ENCODE results near the gene LIPC. TPM values are rescaled to one million over a fixed set of nuclear protein-coding genes. Genes with fewer than 3 reads are reported as not detected.
A peak's percentile ranks its signal among the peaks of the same experiment; 100 is the strongest.

The LIPC gene
- total RNA-seq, 2 donors from 2014 or later, result 0.69 to 1.5 TPM

- Mint-ChIP-seq H3K4me1 (ENCODE audit: low read depth in 2 of 2) (peaks cover 34 to 53% of the 10 kb centered on the region in 2 donors), H3K36me3 (no peaks in the 10 kb centered on the region), H3K4me3 (no peak overlapping the region), H3K27ac (peak overlapping the region; percentile 23 to 35), H3K9me3 (no peaks in the 10 kb centered on the region), H3K27me3 (no peaks in the 10 kb centered on the region)
- DNase-seq (ENCODE audit: low spot score) (no peak), ATAC-seq (no peak)
Measured at GRCh38 chr15:58522391-58522790, 90.6 kb downstream of the LIPC start.

GRCh38 chr15:58522865-58523264 lies 91.1 kb downstream of the LIPC start:
- no peaks in the 10 kb centered on the region for H3K36me3 Mint-ChIP-seq
- H3K27me3 Mint-ChIP-seq, result no peaks in the 10 kb centered on the region
- H3K27ac Mint-ChIP-seq, result peak overlapping the region; percentile 23 to 35
- DNase-seq (ENCODE audit: low spot score) (no peak), ATAC-seq (no peak)
- peaks cover 29 to 48% of the 10 kb centered on the region in 2 donors for H3K4me1 Mint-ChIP-seq (ENCODE audit: low read depth in 2 of 2)
- no peak overlapping the region for H3K4me3 Mint-ChIP-seq
- H3K9me3 Mint-ChIP-seq, result no peaks in the 10 kb centered on the region

GRCh38 chr15:58523634-58524033 lies 91.8 kb downstream of the LIPC start:
- no peaks in the 10 kb centered on the region for H3K27me3 Mint-ChIP-seq
- H3K4me1 Mint-ChIP-seq (ENCODE audit: low read depth in 2 of 2), result peaks cover 22 to 40% of the 10 kb centered on the region in 2 donors
- ATAC-seq, result no peak
- no peak overlapping the region for H3K27ac Mint-ChIP-seq
- H3K9me3 Mint-ChIP-seq, result no peaks in the 10 kb centered on the region
- no peaks in the 10 kb centered on the region for H3K36me3 Mint-ChIP-seq
- no peak for DNase-seq (ENCODE audit: low spot score)
- no peak overlapping the region for H3K4me3 Mint-ChIP-seq

GRCh38 chr15:58524247-58524646 lies 92.5 kb downstream of the LIPC start:
- H3K36me3 Mint-ChIP-seq, result no peaks in the 10 kb centered on the region
- H3K27ac Mint-ChIP-seq, result no peak overlapping the region
- H3K27me3 Mint-ChIP-seq, result no peaks in the 10 kb centered on the region
- H3K9me3 Mint-ChIP-seq, result no peaks in the 10 kb centered on the region
- no peak for ATAC-seq
- no peak overlapping the region for H3K4me3 Mint-ChIP-seq
- H3K4me1 Mint-ChIP-seq (ENCODE audit: low read depth in 2 of 2), result peaks cover 18 to 37% of the 10 kb centered on the region in 2 donors
- no peak for DNase-seq (ENCODE audit: low spot score)

GRCh38 chr15:58525991-58526421 lies 94.2 kb downstream of the LIPC start:
- ATAC-seq (no peak), DNase-seq (ENCODE audit: low spot score) (no peak)
- Mint-ChIP-seq H3K36me3 (no peaks in the 10 kb centered on the region), H3K4me1 (ENCODE audit: low read depth in 2 of 2) (peaks cover 12 to 19% of the 10 kb centered on the region in 2 donors), H3K9me3 (no peaks in the 10 kb centered on the region), H3K27ac (peak overlapping the region in 1 of 2 donors; percentile 19), H3K27me3 (no peaks in the 10 kb centered on the region), H3K4me3 (no peak overlapping the region)

GRCh38 chr15:58526647-58527192 lies 94.9 kb downstream of the LIPC start:
- Mint-ChIP-seq H3K36me3 (no peaks in the 10 kb centered on the region), H3K9me3 (no peaks in the 10 kb centered on the region), H3K27me3 (no peaks in the 10 kb centered on the region), H3K27ac (peak overlapping the region in 1 of 2 donors; percentile 19), H3K4me1 (ENCODE audit: low read depth in 2 of 2) (peaks cover 5 to 12% of the 10 kb centered on the region in 2 donors), H3K4me3 (no peak overlapping the region)
- ATAC-seq, result no peak
- no peak for DNase-seq (ENCODE audit: low spot score)

- no peaks in the 10 kb centered on the region for H3K27me3 Mint-ChIP-seq
- DNase-seq (ENCODE audit: low spot score) (no peak), ATAC-seq (no peak)
- peaks cover 0 to 5% of the 10 kb centered on the region in 2 donors for H3K4me1 Mint-ChIP-seq (ENCODE audit: low read depth in 2 of 2)
- no peak overlapping the region for H3K27ac Mint-ChIP-seq
- H3K4me3 Mint-ChIP-seq, result no peak overlapping the region
- H3K9me3 Mint-ChIP-seq, result no peaks in the 10 kb centered on the region
- no peaks in the 10 kb centered on the region for H3K36me3 Mint-ChIP-seq
Measured at GRCh38 chr15:58527573-58528187, 95.9 kb downstream of the LIPC start.

- Mint-ChIP-seq H3K9me3 (no peaks in the 10 kb centered on the region), H3K27ac (no peak overlapping the region), H3K4me3 (no peak overlapping the region), H3K4me1 (ENCODE audit: low read depth in 2 of 2) (peaks cover 0 to 5% of the 10 kb centered on the region in 2 donors), H3K27me3 (no peaks in the 10 kb centered on the region), H3K36me3 (no peaks in the 10 kb centered on the region)
- ATAC-seq (no peak), DNase-seq (ENCODE audit: low spot score) (no peak)
Measured at GRCh38 chr15:58528188-58528870, 96.5 kb downstream of the LIPC start.

- H3K4me1 Mint-ChIP-seq (ENCODE audit: low read depth in 2 of 2), result peaks cover 0 to 3% of the 10 kb centered on the region in 2 donors
- no peaks in the 10 kb centered on the region for H3K36me3 Mint-ChIP-seq
- no peak overlapping the region for H3K4me3 Mint-ChIP-seq
- no peaks in the 10 kb centered on the region for H3K9me3 Mint-ChIP-seq
- no peak overlapping the region for H3K27ac Mint-ChIP-seq
- DNase-seq (ENCODE audit: low spot score) (no peak), ATAC-seq (no peak)
- no peaks in the 10 kb centered on the region for H3K27me3 Mint-ChIP-seq
Measured at GRCh38 chr15:58529041-58529440, 97.2 kb downstream of the LIPC start.

- no peaks in the 10 kb centered on the region for H3K27me3 Mint-ChIP-seq
- no peaks in the 10 kb centered on the region for H3K4me1 Mint-ChIP-seq (ENCODE audit: low read depth in 2 of 2)
- H3K36me3 Mint-ChIP-seq, result no peaks in the 10 kb centered on the region
- no peak overlapping the region for H3K4me3 Mint-ChIP-seq
- DNase-seq (ENCODE audit: low spot score) (no peak), ATAC-seq (no peak)
- no peaks in the 10 kb centered on the region for H3K9me3 Mint-ChIP-seq
- no peak overlapping the region for H3K27ac Mint-ChIP-seq
Measured at GRCh38 chr15:58530056-58530590, 98.3 kb downstream of the LIPC start.

- Mint-ChIP-seq H3K4me1 (ENCODE audit: low read depth in 2 of 2) (peaks cover 0 to 4% of the 10 kb centered on the region in 2 donors), H3K36me3 (no peaks in the 10 kb centered on the region), H3K27me3 (no peaks in the 10 kb centered on the region), H3K4me3 (no peak overlapping the region), H3K9me3 (no peaks in the 10 kb centered on the region), H3K27ac (no peak overlapping the region)
- DNase-seq (ENCODE audit: low spot score) (no peak), ATAC-seq (no peak)
Measured at GRCh38 chr15:58532126-58532525, 100.3 kb downstream of the LIPC start.

- peaks cover 0 to 4% of the 10 kb centered on the region in 2 donors for H3K4me1 Mint-ChIP-seq (ENCODE audit: low read depth in 2 of 2)
- no peak for DNase-seq (ENCODE audit: low spot score)
- no peaks in the 10 kb centered on the region for H3K27me3 Mint-ChIP-seq
- H3K27ac Mint-ChIP-seq, result no peak overlapping the region
- H3K4me3 Mint-ChIP-seq, result no peak overlapping the region
- no peaks in the 10 kb centered on the region for H3K9me3 Mint-ChIP-seq
- no peaks in the 10 kb centered on the region for H3K36me3 Mint-ChIP-seq
- ATAC-seq, result no peak
Measured at GRCh38 chr15:58534556-58534955, 102.8 kb downstream of the LIPC start.

- Mint-ChIP-seq H3K9me3 (no peaks in the 10 kb centered on the region), H3K36me3 (no peaks in the 10 kb centered on the region)
Measured at GRCh38 chr15:58535337-58535736, 103.5 kb downstream of the LIPC start.

GRCh38 chr15:58535894-58536293 lies 104.1 kb downstream of the LIPC start:
- no peak for DNase-seq (ENCODE audit: low spot score)
- Mint-ChIP-seq H3K27me3 (no peaks in the 10 kb centered on the region), H3K4me3 (no peak overlapping the region), H3K27ac (peak overlapping the region in 1 of 2 donors; percentile 74), H3K4me1 (ENCODE audit: low read depth in 2 of 2) (peaks cover 0 to 4% of the 10 kb centered on the region in 2 donors), H3K9me3 (no peaks in the 10 kb centered on the region), H3K36me3 (no peaks in the 10 kb centered on the region)
- ATAC-seq, result no peak

More at GRCh38 chr15:58535337-58535736, 103.5 kb downstream of the LIPC start:
- no peak overlapping the region for H3K4me3 Mint-ChIP-seq
- peak overlapping the region in 1 of 2 donors; percentile 35 for H3K27ac Mint-ChIP-seq
- peaks cover 0 to 4% of the 10 kb centered on the region in 2 donors for H3K4me1 Mint-ChIP-seq (ENCODE audit: low read depth in 2 of 2)
- DNase-seq (ENCODE audit: low spot score), result no peak
- H3K27me3 Mint-ChIP-seq, result no peaks in the 10 kb centered on the region
- no peak for ATAC-seq
